Activated naive CD4-positive, alpha-beta T cell treated with Interleukin-2 at 50 U/mL for 16 hours (primary cell): Measurements from ENCODE around the gene ADGRB3.
"Not testable (repeated sequence)": the region's sequence is repeated elsewhere in the genome, so short reads cannot be mapped to it uniquely, and the experiment has no call there.

Source experiments
- DNase-seq: peaks from one replicate; pipeline ENCODE4 v3.0.0-alpha.2; 2020

ADGRB3 gene

GRCh38 chr6:68973066-68973465 is 338.0 kb downstream of the ADGRB3 start:
- DNase-seq = no peak

GRCh38 chr6:68975064-68975463 is 340.0 kb downstream of the ADGRB3 start:
- DNase-seq = no peak

GRCh38 chr6:68975816-68976215 is 340.7 kb downstream of the ADGRB3 start:
- no peak for DNase-seq

- DNase-seq = no peak
Measured at GRCh38 chr6:68976260-68976659, 341.2 kb downstream of the ADGRB3 start.

- no peak for DNase-seq
Measured at GRCh38 chr6:68978411-68978810, 343.3 kb downstream of the ADGRB3 start.

GRCh38 chr6:68981668-68982067 is 346.6 kb downstream of the ADGRB3 start:
- not testable (repeated sequence) for DNase-seq

- DNase-seq = no peak
Measured at GRCh38 chr6:68988698-68989097, 353.6 kb downstream of the ADGRB3 start.

GRCh38 chr6:68990317-68990716 is 355.2 kb downstream of the ADGRB3 start:
- DNase-seq = no peak

- no peak for DNase-seq
Measured at GRCh38 chr6:68993911-68994310, 358.8 kb downstream of the ADGRB3 start.

- DNase-seq = no peak
Measured at GRCh38 chr6:68994521-68994920, 359.4 kb downstream of the ADGRB3 start.

GRCh38 chr6:69005199-69005598 is 370.1 kb downstream of the ADGRB3 start:
- DNase-seq = no peak

GRCh38 chr6:69007781-69008180 is 372.7 kb downstream of the ADGRB3 start:
- no peak for DNase-seq

- no peak for DNase-seq
Measured at GRCh38 chr6:69012211-69012610, 377.1 kb downstream of the ADGRB3 start.

GRCh38 chr6:69012876-69013275 is 377.8 kb downstream of the ADGRB3 start:
- DNase-seq = no peak

GRCh38 chr6:69018906-69019305 is 383.8 kb downstream of the ADGRB3 start:
- no peak for DNase-seq

GRCh38 chr6:69019832-69020231 is 384.8 kb downstream of the ADGRB3 start:
- DNase-seq = no peak

GRCh38 chr6:69022993-69023392 is 387.9 kb downstream of the ADGRB3 start:
- DNase-seq = no peak

GRCh38 chr6:69026243-69026642 is 391.2 kb downstream of the ADGRB3 start:
- DNase-seq = no peak

- DNase-seq = no peak
Measured at GRCh38 chr6:69026715-69027114, 391.6 kb downstream of the ADGRB3 start.

GRCh38 chr6:69027861-69028260 is 392.8 kb downstream of the ADGRB3 start:
- DNase-seq = no peak

GRCh38 chr6:69038841-69039240 is 403.8 kb downstream of the ADGRB3 start:
- no peak for DNase-seq

- no peak for DNase-seq
Measured at GRCh38 chr6:69042297-69042696, 407.2 kb downstream of the ADGRB3 start.

GRCh38 chr6:69044534-69044933 is 409.5 kb downstream of the ADGRB3 start:
- no peak for DNase-seq

- no peak for DNase-seq
Measured at GRCh38 chr6:69059413-69059812, 424.3 kb downstream of the ADGRB3 start.

GRCh38 chr6:69061066-69061465 is 426.0 kb downstream of the ADGRB3 start:
- no peak for DNase-seq

- DNase-seq = no peak
Measured at GRCh38 chr6:69063401-69063800, 428.3 kb downstream of the ADGRB3 start.
